Esophagus muscularis mucosa (tissue), 4 donors: ENCODE data around the gene EDDM3A. TPM values are rescaled to one million over a fixed set of nuclear protein-coding genes. Genes with fewer than 3 reads are reported as not detected.
"Not testable (repeated sequence)": the region's sequence is repeated elsewhere in the genome, so short reads cannot be mapped to it uniquely, and the experiment has no call there.

Experiments used
- DNase-seq: peaks from one replicate; pipeline ENCODE4 v3.0.0-alpha.2; 2017; ENCODE audit errors: extremely low spot score
- H3K27ac ChIP-seq, 4 donors: fragments of 200-600 bp; sonication (generic); replicated peaks in 1 of 4; 1 replicate in 3 of 4; 2 replicates in 1 of 4; pipeline ENCODE4 v1.5.1; 2016 to 2019; ENCODE audit warnings: mild to moderate bottlenecking in 1 of 4
- H3K27me3 ChIP-seq, 4 donors: fragments of 200-600 bp; sonication (generic); one replicate each; pipeline versions ENCODE4 v1.5.1 to v1.6.0; 2016 to 2019
- H3K36me3 ChIP-seq, 4 donors: fragments of 200-600 bp; sonication (generic); one replicate each; pipeline ENCODE4 v1.5.1; 2016 to 2019
- H3K4me1 ChIP-seq, 4 donors: fragments of 200-600 bp; sonication (generic); one replicate each; pipeline ENCODE4 v1.5.1; 2016 to 2019
- H3K4me3 ChIP-seq, 4 donors: fragments of 200-600 bp; sonication (generic); 1 replicate in 2 of 4; 2 replicates in 2 of 4; pipeline ENCODE4 v1.5.1; 2016 to 2019; ENCODE audit warnings: mild to moderate bottlenecking in 4 of 4, moderate library complexity in 1 of 4
- H3K9me3 ChIP-seq, 4 donors: fragments of 200-600 bp; sonication (generic); 1 replicate in 3 of 4; 2 replicates in 1 of 4; pipeline ENCODE4 v1.5.1; 2016 to 2019
- CTCF ChIP-seq, 3 experiments: fragments of 200-600 bp in 2 of 3; fragments of 450-650 bp in 1 of 3; sonication (generic) in 2 of 3; IDR thresholded peaks; one replicate each; pipeline ENCODE4 v1.5.1; 2017 to 2019; ENCODE audit warnings: antibody characterized with exemption in 3 of 3, mild to moderate bottlenecking in 2 of 3, moderate library complexity in 1 of 3
- EP300 ChIP-seq: sonication (generic); formaldehyde crosslinking; IDR thresholded peaks from one replicate; pipeline ENCODE4 v1.6.1; 2017; ENCODE audit warnings: antibody characterized with exemption
- POLR2A ChIP-seq: fragments of 450-650 bp; IDR thresholded peaks from one replicate; pipeline ENCODE4 v1.6.1; 2017; ENCODE audit warnings: antibody characterized with exemption, moderate library complexity, mild to moderate bottlenecking, low read depth
- POLR2AphosphoS5 ChIP-seq, 2 donors: sonication (generic); formaldehyde crosslinking; IDR thresholded peaks; one replicate each; pipeline ENCODE4 v1.6.1; 2017; ENCODE audit warnings: antibody characterized with exemption in 2 of 2
- WGBS: methylation state at CpG from one replicate; pipeline ENCODE4 v1.1.5; 2018; 5-methylcytosine and 5-hydroxymethylcytosine counted together
- intact Hi-C: fragments of 100-400 bp; cut with DNase I; formaldehyde crosslinking; loops from one replicate; pipeline ENCODE4 v1.15.1; 2023
- total RNA-seq, 4 donors: library from RNA; depleted of rRNA; stranded (reverse); fragments of >200 nt; gene quantifications; one replicate each; pipeline versions ENCODE4 v1.1.0 to v1.2.1, GENCODE V29; 2016

Gene EDDM3A
- total RNA-seq, 4 donors from 2014 or later: not detected

DNA sequence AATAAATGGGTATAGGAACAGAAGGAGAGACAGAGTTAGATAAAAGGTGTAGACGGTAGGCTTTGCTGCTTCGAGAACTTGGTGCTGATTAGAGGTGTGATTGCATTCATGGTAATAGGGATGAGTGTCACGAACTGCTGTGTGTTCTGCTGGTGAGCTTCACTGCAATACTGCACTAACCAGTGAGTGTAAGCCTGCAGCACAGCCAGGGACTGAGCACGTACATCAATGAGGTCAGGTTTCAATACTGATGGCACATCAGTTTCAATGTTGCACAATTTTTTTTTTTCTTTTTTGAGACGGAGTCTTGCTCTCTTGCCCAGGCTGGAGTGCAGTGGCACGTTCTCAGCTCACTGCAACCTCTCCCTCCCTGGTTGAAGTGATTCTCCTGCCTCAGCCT lies 24.9 kb upstream of the EDDM3A start:
- no peak for DNase-seq
- Histone ChIP-seq H3K36me3 (no peaks in the 10 kb centered on the region), H3K27ac (no peak overlapping the region), H3K4me1 (peaks cover 0 to 6% (median 0%) of the 10 kb centered on the region in 4 donors), H3K9me3 (no peaks in the 10 kb centered on the region), H3K27me3 (peaks cover 0 to 38% (median 0%) of the 10 kb centered on the region in 4 donors), H3K4me3 (no peak overlapping the region)
- intact Hi-C loops: no loop called here
- TF ChIP-seq CTCF (IDR thresholded peaks at IDR 0.05): no peak
- TF ChIP-seq EP300: no peak
- TF ChIP-seq POLR2AphosphoS5 (IDR thresholded peaks at IDR 0.05): no peak
- TF ChIP-seq POLR2A: no peak
- WGBS: 80% methylated on average over 6 of the region's 6 CpGs

DNA sequence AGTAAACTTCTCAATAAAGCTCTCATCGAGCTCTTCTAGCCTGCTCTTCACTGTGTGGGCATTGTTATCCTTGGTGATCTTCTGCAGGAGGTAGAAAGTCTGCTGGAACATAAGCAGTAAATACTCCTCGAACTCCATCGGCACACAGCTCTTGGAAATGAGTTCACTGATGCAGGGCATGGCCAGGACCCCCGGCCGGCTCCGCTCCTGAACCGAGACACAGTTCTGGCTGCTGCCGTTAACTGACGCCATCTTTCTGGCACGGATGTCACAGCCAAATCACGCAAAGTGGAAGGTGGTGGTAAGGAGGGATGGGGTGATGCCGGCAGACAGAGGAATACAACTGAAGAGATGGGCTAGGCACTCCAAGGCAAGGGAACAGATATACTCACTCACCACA lies 23.7 kb upstream of the EDDM3A start:
- Histone ChIP-seq H3K36me3 (no peaks in the 10 kb centered on the region), H3K9me3 (no peaks in the 10 kb centered on the region), H3K4me3 (no peak overlapping the region), H3K27ac (no peak overlapping the region), H3K27me3 (peaks cover 0 to 46% (median 0%) of the 10 kb centered on the region in 4 donors), H3K4me1 (peaks cover 0 to 6% (median 0%) of the 10 kb centered on the region in 4 donors)
- DNase-seq: no peak
- TF ChIP-seq POLR2AphosphoS5 (IDR thresholded peaks at IDR 0.05) (no peak), EP300 (no peak), POLR2A (no peak), CTCF (IDR thresholded peaks at IDR 0.05) (no peak)
- WGBS: 80% methylated on average over 5 of the region's 12 CpGs
- intact Hi-C loops: no loop called here

DNA sequence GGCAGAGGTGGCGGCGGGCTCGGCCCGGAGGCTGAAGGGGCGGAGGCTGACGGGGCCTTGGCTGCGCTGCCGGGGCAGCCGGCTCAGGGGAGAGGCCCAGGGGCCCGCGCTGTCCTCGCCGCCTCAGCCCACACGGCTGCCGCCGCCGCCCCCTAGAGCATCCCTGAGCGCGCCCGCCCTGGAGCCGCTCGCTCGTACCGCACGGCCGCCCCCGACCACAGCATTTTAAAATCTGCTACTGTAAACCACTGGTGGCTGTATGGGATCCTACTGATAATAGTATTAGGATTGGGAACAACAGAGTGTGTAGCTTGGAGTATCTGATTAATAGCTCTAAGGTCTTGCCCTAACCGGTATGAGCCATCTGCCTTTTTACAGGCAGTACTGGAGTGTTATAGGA lies 22.2 kb upstream of the EDDM3A start:
- WGBS: 72% methylated on average over 10 of the region's 28 CpGs
- peaks cover 0 to 6% (median 0%) of the 10 kb centered on the region in 4 donors for H3K4me1 ChIP-seq
- H3K36me3 ChIP-seq: no peaks in the 10 kb centered on the region
- H3K27ac ChIP-seq: no peak overlapping the region
- no peaks in the 10 kb centered on the region for H3K9me3 ChIP-seq
- H3K4me3 ChIP-seq: peak overlapping the region in 3 of 4 donors; percentile 16 to 27 (median 21)
- intact Hi-C loops: no loop called here
- DNase-seq: no peak
- peaks cover 0 to 42% (median 0%) of the 10 kb centered on the region in 4 donors for H3K27me3 ChIP-seq
- TF ChIP-seq POLR2A (no peak), EP300 (no peak), POLR2AphosphoS5 (IDR thresholded peaks at IDR 0.05) (no peak), CTCF (IDR thresholded peaks at IDR 0.05) (no peak)

- peaks cover 0 to 38% (median 0%) of the 10 kb centered on the region in 4 donors for H3K27me3 ChIP-seq
- 84% methylated on average over 3 of the region's 3 CpGs for WGBS
- H3K36me3 ChIP-seq, H3K4me3 ChIP-seq, H3K27ac ChIP-seq, DNase-seq, H3K9me3 ChIP-seq, intact Hi-C loops, H3K4me1 ChIP-seq: not testable (repeated sequence)
Observed at GRCh38 chr14:20726121-20726520, 19.6 kb upstream of the EDDM3A start.

- no peak for DNase-seq
- no peaks in the 10 kb centered on the region for H3K9me3 ChIP-seq
- H3K27ac ChIP-seq: no peak overlapping the region
- intact Hi-C loops: no loop called here
- H3K4me3 ChIP-seq: no peak overlapping the region
- WGBS: 94% methylated on average over 1 of the region's 1 CpG
- H3K4me1 ChIP-seq: peaks cover 0 to 6% (median 0%) of the 10 kb centered on the region in 4 donors
- peaks cover 0 to 38% (median 0%) of the 10 kb centered on the region in 4 donors for H3K27me3 ChIP-seq
- H3K36me3 ChIP-seq: no peaks in the 10 kb centered on the region
- no peak for TF ChIP-seq EP300
- TF ChIP-seq POLR2A: no peak
- no peak for TF ChIP-seq POLR2AphosphoS5 (IDR thresholded peaks at IDR 0.05)
- no peak for TF ChIP-seq CTCF (IDR thresholded peaks at IDR 0.05)
Observed at GRCh38 chr14:20726531-20726930, 19.2 kb upstream of the EDDM3A start.
